Right renal pelvis (tissue), 4 donors: ENCODE data around the gene DUS1L. TPM values are rescaled to one million over a fixed set of nuclear protein-coding genes. Genes with fewer than 3 reads are reported as not detected.

ENCODE experiments used
- DNase-seq, 4 donors: peaks; one replicate each; pipeline ENCODE4 v3.0.0-alpha.2; 2013; ENCODE audit warnings: low read depth in 4 of 4, low spot score in 3 of 4, missing footprints in 1 of 4
- polyA plus RNA-seq, 4 donors: library from polyadenylated mRNA; unstranded; fragments of 120-200 nt; gene quantifications; one replicate each; pipeline ENCODE4 v1.2.1, GENCODE V29; 2013; ENCODE audit not compliant: insufficient read length in 4 of 4

DUS1L gene
- polyA plus RNA-seq, 4 donors, result 78.2 to 94.1 (median 79.1) TPM

DNA sequence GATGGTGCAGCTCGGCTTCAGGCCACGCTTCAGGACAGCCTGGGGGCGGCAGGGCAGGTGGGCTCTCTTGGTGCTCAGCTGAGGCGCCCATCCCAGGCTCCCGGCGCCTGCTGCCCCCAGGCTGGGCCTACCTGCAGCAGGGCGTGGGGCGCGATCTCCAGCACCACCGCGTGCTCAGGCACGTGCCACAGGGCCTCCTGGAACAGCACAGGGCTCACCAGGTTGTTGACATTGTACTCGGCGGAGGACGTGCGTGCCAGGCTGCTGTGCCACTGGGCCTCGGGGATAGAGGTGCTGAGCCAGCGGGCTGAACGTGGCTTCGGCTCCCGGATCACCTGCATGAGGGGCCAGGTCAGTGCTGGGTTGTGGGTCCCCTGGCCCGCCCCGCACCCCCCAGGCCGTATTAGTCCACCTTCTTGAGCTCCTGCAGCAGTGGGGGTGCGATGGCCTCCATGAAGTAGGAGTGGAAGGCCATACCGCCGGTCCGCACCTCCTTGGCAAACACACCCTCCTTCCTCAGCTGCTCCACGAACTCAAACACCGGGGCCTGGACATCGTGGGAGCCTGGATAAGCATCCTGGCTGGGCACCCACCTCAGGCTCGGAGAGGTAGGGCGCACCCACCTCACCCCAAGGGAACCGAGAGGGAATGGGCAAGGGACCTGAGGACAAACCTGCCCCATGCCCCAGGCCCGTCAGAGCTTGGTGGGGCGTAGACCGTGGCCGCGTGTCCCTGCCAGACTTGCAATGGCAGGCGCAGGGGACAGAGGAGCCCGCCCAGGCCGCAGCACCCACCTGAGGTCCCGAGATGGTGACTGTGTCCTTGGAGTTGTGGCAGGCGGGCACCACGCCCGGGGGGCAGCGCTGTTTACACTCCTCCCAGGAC is 23.5 kb upstream of the DUS1L start:
- no peak for DNase-seq

- DNase-seq, result no peak
Observed at GRCh38 chr17:82087961-82088837, 22.6 kb upstream of the DUS1L start.

GRCh38 chr17:82086941-82087906 is 21.6 kb upstream of the DUS1L start:
- no peak for DNase-seq

DNA sequence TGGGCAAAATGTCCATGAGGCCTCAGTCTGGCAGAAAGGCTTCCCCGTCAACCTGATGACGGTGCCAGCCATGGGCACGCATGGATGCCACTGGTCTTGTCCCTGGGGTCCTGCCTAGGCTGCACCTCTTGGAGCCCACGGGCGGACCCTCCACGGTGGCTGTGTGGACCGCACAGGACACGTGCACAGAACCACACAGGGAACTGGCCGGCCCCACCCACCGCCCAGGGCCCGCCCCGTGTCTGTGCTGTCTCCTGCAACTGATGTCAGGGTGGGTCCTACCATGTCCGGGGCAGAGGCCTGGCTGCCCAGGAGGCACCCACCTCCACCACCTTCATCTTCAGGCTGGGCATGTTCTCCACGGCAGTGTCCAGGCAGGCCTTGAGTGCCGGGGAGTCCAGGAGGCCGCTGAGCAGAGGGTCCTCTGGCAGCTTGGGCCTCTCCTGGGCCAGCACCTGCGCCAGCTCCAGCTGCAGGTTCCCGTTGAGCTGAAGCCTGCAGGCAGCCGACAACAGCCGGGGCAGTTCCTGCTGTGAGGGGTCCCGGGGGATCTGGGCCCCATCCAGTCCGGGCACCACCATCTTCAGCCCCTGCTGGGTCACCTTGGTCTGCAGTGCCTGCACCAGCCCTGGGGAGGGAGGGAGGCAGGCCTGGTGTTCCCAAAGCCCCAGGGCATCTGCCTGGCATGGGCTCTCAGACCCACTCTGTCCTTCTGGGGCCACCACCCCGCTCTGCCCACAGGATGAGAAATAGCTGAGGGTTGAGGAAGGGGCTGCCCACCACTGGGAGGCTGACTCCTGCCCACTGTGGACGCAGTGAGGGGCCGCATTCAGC is 20.5 kb upstream of the DUS1L start:
- no peak for DNase-seq

- DNase-seq, result no peak
Observed at GRCh38 chr17:82085031-82085861, 19.6 kb upstream of the DUS1L start.

GRCh38 chr17:82084373-82085030 is 18.9 kb upstream of the DUS1L start:
- DNase-seq, result no peak

GRCh38 chr17:82083533-82084359 is 18.1 kb upstream of the DUS1L start:
- no peak for DNase-seq

DNA sequence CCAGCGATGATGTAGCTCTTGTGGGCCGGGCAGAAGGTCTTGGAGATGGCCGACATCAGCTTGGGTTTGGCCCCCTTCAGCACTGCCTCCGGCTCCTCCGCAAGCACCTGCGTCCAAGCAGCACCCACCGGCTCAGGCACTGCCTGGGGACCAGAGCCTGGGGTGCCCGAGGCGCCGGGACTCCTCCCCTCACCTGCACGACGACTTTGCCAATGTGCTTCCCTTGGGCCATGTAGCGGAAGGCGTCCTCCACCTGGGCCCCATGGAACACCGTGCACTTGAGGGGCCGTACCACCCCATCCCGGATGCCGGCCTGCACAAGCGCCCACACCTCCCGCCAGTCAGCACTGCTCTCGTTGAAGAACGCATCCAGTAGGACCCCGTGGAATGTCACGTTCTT is 17.4 kb upstream of the DUS1L start:
- no peak for DNase-seq

GRCh38 chr17:82082456-82082855 is 16.9 kb upstream of the DUS1L start:
- DNase-seq, result no peak

- DNase-seq, result no peak
Observed at GRCh38 chr17:82081966-82082365, 16.4 kb upstream of the DUS1L start.

DNA sequence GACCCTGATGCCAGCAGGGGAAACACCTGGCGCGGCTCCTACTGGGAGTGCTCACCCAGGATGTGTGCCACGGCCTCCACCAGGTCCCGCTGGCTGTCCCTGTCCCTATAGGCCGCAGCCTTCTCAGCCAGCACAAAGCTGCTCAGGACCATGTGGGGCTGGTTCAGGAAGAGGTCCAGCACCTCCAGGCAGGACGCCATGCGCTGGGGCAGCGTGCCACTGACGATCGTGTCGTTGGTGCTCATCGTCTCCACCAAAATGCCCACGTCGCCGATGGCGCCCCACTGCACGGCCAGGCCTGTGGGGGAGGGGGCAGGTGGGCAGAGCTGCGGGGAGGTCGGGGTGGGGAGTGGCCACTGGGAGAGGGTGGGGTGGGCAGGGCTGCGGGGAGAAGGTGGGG is 15.9 kb upstream of the DUS1L start:
- no peak for DNase-seq

DNA sequence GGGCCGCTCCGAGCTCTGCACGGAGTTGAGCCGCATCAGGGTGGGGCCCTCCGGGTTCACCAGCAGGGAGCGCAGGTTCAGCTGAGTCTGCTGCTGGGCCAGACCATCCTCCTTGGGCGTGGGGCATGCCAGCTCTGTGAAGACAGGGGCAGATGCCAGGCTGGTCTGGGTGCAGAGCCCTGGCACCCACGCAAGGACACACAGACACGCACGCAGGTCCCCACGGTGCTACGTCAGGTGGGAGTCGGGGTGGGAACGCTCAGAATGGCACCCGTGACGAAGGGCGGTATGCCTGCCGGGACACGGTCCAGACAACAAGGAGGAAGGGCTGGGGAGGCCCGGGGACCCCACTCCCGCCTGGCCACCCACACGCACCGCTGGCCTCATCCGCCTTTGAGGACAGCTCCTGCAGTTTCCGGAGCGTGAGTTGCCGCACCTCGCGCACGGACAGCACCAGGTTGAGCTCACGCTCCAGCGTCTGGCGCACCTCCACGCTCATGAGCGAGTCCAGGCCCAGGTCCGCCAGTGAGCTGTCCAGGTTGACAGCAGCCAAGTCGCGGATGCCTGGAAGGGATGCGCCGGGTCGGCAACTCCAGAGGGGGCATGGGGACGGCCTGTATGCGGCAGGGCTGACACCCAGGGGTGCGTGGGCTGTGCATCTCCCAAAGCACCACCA is 15.3 kb upstream of the DUS1L start:
- DNase-seq, result no peak

GRCh38 chr17:82080048-82080788 is 14.6 kb upstream of the DUS1L start:
- no peak for DNase-seq

DNA sequence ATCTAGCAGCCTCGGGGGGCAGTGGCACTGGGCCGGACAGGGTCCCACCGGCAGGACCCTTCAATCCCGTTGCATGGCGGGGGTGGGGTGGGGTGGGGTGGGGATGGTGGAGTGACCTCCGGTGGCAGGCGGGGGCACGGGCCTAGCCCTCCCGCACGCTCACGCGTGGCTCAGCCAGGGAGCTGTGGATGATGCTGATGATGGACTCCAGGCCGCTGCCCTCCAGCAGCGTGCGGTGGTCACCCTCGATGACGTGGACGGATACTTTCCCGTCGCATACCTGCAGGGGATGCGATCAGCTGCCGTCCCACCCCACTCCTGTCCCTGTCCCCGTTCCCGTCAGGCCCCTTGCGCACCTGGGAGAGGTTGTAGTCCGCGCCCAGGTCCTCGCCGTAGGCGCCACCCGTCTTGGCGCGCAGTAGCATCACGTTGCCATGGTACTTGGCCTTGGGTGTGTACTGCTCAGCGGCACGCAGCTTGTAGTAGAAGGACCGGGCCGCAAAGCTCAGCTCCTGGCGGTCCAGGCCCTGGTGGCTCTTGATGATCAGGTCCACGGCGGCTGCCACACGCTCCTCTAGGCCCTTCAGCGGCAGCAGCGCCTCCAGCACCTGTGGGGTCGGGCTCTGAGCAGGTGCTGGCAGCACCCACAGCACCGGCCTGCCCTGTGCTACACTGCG is 13.5 kb upstream of the DUS1L start:
- DNase-seq, result no peak

GRCh38 chr17:82078433-82078832 is 12.8 kb upstream of the DUS1L start:
- DNase-seq, result no peak
